ENCODE results near the gene GNS.
"Not testable (repeated sequence)": the region's sequence is repeated elsewhere in the genome, so short reads cannot be mapped to it uniquely, and the experiment has no call there.

The GNS gene

DNA sequence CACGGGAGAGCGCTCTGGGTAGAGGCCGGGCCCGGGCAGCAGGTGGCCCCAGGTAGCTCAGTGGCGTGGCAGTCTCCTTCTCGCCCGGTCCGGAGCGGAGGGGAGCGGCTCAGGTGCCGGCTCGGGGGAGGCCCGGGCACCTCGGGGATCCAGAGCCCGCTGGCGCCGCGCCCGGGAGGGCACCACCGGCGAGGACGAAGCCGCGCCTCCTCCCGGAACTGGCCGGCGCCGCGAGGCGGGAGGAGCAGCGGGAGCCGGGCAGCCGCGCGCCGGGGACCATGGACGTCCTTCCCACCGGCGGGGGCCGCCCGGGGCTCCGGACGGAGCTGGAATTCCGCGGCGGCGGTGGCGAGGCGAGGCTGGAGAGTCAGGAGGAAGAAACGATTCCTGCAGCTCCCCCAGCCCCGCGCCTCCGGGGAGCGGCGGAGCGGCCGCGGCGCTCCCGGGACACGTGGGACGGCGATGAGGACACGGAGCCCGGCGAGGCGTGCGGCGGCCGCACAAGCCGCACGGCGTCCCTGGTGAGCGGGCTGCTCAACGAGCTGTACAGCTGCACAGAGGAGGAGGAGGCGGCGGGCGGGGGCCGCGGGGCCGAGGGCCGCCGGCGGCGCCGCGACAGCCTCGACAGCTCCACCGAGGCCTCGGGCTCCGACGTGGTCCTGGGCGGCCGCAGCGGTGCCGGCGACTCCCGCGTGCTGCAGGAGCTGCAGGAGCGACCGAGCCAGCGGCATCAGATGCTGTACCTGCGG is 21.5 kb upstream of the GNS start:
- ChIA-PET CTCF (interaction anchor here (1.4 kb wide), 1 partner anchor 21 kb away, joined by 4 read pairs; no protein-coding TSS in a partner anchor), POLR2A (no interaction called here)
- peak; percentile 50 for DNase-seq (ENCODE audit: extremely low spot score)
- TF ChIP-seq FOXM1 (IDR thresholded peaks at IDR 0.05; ENCODE audit: borderline replicate concordance) (no peak), LEF1 (IDR thresholded peaks at IDR 0.05; ENCODE audit: borderline replicate concordance) (0 out of 2 replicates have a peak, but pooled peaks have one; percentile 20), L3MBTL2 (conservative IDR thresholded peaks at IDR 0.05) (0 out of 2 replicates have a peak, but pooled peaks have one; percentile 39)

DNA sequence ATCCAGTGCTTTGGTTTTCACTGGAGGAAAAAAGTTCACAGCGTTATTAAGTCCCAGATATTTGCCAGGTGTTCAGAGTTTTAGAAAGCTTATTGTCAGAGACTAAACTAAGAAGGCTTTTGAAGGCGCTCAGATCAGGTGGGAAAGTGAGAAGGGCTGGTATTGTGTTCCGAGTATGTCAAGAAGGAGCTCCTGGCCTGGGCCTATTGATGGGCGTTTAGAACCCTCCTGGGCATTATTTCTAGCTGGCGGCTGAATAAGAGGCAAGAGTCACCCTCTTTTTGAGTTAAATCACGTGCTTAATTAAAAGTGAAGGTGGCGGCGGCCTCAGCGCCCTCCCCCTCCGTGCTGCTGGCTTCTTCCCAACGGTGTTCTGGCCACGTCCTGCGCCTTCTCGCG is 20.9 kb upstream of the GNS start:
- TF ChIP-seq, protein P1, sequence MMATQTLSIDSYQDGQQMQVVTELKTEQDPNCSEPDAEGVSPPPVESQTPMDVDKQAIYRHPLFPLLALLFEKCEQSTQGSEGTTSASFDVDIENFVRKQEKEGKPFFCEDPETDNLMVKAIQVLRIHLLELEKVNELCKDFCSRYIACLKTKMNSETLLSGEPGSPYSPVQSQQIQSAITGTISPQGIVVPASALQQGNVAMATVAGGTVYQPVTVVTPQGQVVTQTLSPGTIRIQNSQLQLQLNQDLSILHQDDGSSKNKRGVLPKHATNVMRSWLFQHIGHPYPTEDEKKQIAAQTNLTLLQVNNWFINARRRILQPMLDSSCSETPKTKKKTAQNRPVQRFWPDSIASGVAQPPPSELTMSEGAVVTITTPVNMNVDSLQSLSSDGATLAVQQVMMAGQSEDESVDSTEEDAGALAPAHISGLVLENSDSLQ (IDR thresholded peaks at IDR 0.05): no peak
- TF ChIP-seq FOXA1 (IDR thresholded peaks at IDR 0.05) (no peak), LEF1 (IDR thresholded peaks at IDR 0.05; ENCODE audit: borderline replicate concordance) (no peak), FOXK2 (IDR thresholded peaks at IDR 0.05) (no peak), L3MBTL2 (conservative IDR thresholded peaks at IDR 0.05) (no peak), NFRKB (IDR thresholded peaks at IDR 0.05) (no peak), SP1 (IDR thresholded peaks at IDR 0.05) (no peak), TARDBP (IDR thresholded peaks at IDR 0.05) (no peak), CTBP1 (IDR thresholded peaks at IDR 0.05; ENCODE audit: borderline replicate concordance) (no peak), FOXM1 (IDR thresholded peaks at IDR 0.05; ENCODE audit: borderline replicate concordance) (no peak), BHLHE40 (IDR thresholded peaks at IDR 0.05; ENCODE audit: borderline replicate concordance) (no peak), HDGF (IDR thresholded peaks at IDR 0.05; ENCODE audit: borderline replicate concordance) (no peak), SUZ12 (IDR thresholded peaks at IDR 0.05) (no peak)
- ChIA-PET CTCF (interaction anchor here (0.6 to 1.4 kb wide), 2 partner anchors 13 to 21 kb away, joined by 3 to 4 read pairs; no protein-coding TSS in a partner anchor), POLR2A (no interaction called here)
- no peak for DNase-seq (ENCODE audit: extremely low spot score)

DNA sequence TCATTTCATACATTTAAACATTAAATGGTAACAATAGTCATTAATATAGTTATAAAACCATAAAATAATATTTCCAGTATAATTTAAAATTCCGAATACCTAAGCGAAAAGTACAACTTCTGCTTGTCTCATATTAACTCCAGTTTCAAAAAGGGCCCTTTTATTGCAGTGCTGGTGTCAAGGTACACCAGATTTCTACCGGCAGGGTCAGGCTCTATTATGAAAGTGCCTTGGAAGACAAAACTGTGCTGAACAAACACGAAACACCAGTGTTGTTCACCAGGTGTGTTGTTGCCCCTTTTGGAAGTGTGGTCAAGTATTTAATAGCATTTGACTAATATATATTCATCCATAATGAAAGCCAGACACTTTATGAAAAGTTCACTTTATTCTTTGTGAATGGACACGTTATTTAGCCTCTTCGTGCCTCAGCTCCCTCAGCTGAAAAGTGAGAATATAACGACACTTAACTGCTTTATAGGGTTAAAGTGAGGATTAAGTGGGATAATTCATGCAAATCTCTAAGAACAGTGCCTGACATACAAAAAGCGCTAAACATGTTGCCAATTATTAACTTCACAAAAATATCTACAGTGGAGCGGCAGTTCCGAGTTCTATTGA is 20.3 kb upstream of the GNS start:
- DNase-seq (ENCODE audit: extremely low spot score): no peak
- ChIA-PET POLR2A (no interaction called here), CTCF (interaction anchor here (0.6 to 1.4 kb wide), 2 partner anchors 14 to 22 kb away, joined by 3 to 4 read pairs; no protein-coding TSS in a partner anchor)
- TF ChIP-seq SP1 (IDR thresholded peaks at IDR 0.05): no peak
- no peak for TF ChIP-seq HDGF (IDR thresholded peaks at IDR 0.05; ENCODE audit: borderline replicate concordance)
- no peak for TF ChIP-seq TARDBP (IDR thresholded peaks at IDR 0.05)
- no peak for TF ChIP-seq CTBP1 (IDR thresholded peaks at IDR 0.05; ENCODE audit: borderline replicate concordance)
- TF ChIP-seq, protein P1 (IDR thresholded peaks at IDR 0.05): no peak
- TF ChIP-seq ZNF384 (IDR thresholded peaks at IDR 0.05): no peak
- no peak for TF ChIP-seq NFRKB (IDR thresholded peaks at IDR 0.05)
- no peak for TF ChIP-seq SUZ12 (IDR thresholded peaks at IDR 0.05)
- TF ChIP-seq ARNT (IDR thresholded peaks at IDR 0.05): no peak
- TF ChIP-seq L3MBTL2 (conservative IDR thresholded peaks at IDR 0.05): no peak

DNA sequence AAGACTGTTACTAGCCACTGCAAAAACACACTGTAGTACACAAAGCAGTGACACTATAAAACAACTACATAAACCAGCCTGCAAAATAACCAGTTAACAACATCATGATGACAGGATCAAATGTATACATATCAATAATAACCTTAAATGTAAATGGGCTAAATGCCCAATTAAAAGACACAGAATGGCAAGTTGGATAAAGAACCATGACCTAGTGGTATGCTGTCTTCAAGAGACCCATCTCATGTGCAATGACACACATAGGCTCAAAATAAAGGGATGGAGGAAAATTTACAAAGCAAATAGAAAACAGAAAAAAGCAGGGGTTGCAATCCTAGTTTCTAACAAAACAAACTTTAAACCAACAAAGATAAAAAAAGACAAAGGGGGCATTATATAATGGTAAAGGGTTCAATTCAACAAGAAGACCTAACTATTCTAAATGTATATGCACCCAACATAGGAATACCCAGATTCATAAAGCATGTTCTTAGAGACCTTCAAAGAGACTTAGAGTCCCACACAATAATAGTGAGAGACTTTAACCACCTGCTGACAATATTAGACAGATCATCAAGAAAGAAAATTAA is 16.0 kb upstream of the GNS start:
- POLR2A ChIA-PET; CTCF ChIA-PET; DNase-seq (ENCODE audit: extremely low spot score): not testable (repeated sequence)

DNA sequence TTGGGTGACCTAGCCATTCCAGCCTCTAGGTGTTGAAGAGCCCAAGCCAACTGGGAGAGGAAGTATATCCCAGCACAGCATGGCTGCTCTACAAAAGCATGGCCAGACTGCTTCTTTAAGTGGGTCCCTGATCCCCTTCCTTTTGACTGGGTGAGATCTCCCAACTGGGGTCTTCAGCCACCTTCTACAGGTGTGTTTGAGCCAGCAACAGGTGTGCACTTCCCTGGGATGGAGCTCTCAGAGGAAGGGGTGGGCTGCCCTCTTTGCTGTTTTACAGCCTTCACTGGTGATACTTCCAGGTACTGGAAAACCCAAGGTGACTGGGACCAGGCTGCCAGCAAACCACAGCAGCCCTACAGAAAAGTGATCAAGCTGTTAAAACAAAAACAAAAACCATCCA is 14.2 kb upstream of the GNS start:
- ChIA-PET POLR2A (no interaction called here), CTCF (no interaction called here)
- DNase-seq (ENCODE audit: extremely low spot score): no peak
- TF ChIP-seq FOXK2 (IDR thresholded peaks at IDR 0.05) (no peak), FOXA1 (IDR thresholded peaks at IDR 0.05) (no peak), TARDBP (IDR thresholded peaks at IDR 0.05) (no peak), LEF1 (IDR thresholded peaks at IDR 0.05; ENCODE audit: borderline replicate concordance) (no peak), ELF4 (IDR thresholded peaks at IDR 0.05) (no peak), FOXM1 (IDR thresholded peaks at IDR 0.05; ENCODE audit: borderline replicate concordance) (no peak), L3MBTL2 (conservative IDR thresholded peaks at IDR 0.05) (no peak), SP1 (IDR thresholded peaks at IDR 0.05) (no peak), HDGF (IDR thresholded peaks at IDR 0.05; ENCODE audit: borderline replicate concordance) (no peak), SUZ12 (IDR thresholded peaks at IDR 0.05) (no peak)
- TF ChIP-seq, protein P1 (IDR thresholded peaks at IDR 0.05): no peak

DNA sequence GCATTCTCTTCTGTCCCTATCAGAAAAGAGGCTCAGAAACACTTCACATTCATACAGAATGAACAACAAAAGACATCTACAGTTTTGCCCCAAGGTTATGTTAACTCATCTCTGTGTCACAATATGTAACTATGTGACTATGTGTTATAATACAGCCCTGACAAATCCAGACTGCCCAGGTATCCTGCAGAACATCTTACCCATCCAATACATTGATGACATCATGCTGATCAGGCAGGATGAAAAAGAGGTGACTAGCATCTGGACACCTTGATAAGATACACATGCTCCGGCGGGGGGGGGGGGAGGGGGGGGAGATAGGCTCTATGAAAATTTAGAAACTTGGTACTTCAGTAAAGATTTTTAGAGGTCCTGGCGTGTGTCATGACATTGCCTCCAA is 8.3 kb upstream of the GNS start:
- POLR2A ChIA-PET: no interaction called here
- CTCF ChIA-PET: no interaction called here
- TF ChIP-seq ZNF384 (IDR thresholded peaks at IDR 0.05) (no peak), FOXK2 (IDR thresholded peaks at IDR 0.05) (no peak), L3MBTL2 (conservative IDR thresholded peaks at IDR 0.05) (no peak), TARDBP (IDR thresholded peaks at IDR 0.05) (no peak), HDGF (IDR thresholded peaks at IDR 0.05; ENCODE audit: borderline replicate concordance) (no peak), NFRKB (IDR thresholded peaks at IDR 0.05) (no peak), LEF1 (IDR thresholded peaks at IDR 0.05; ENCODE audit: borderline replicate concordance) (no peak), CTBP1 (IDR thresholded peaks at IDR 0.05; ENCODE audit: borderline replicate concordance) (no peak), FOXM1 (IDR thresholded peaks at IDR 0.05; ENCODE audit: borderline replicate concordance) (no peak), ELF4 (IDR thresholded peaks at IDR 0.05) (no peak)
- no peak for DNase-seq (ENCODE audit: extremely low spot score)

Data from HEK293T (cell line).